Fibroblast of lung (primary cell): ENCODE results near the gene TNPO3.

ENCODE experiments used
- EZH2 ChIP-seq: IDR thresholded peaks from 2 replicates; pipeline ENCODE4 v1.5.1; 2012; ENCODE audit warnings: low read length, control low read depth, mild to moderate bottlenecking; ENCODE audit errors: missing control alignments
- TF ChIP-seq, protein P1 (sequence below), 2 donors: IDR thresholded peaks in 1 of 2; conservative IDR thresholded peaks in 1 of 2; 1 replicate in 1 of 2; 2 replicates in 1 of 2; pipeline ENCODE4 v1.5.1; 2011 to 2012; ENCODE audit warnings: low read length in 2 of 2, control low read depth in 1 of 2, inconsistent platforms in 1 of 2, low read depth in 1 of 2, mild to moderate bottlenecking in 1 of 2

DNA sequence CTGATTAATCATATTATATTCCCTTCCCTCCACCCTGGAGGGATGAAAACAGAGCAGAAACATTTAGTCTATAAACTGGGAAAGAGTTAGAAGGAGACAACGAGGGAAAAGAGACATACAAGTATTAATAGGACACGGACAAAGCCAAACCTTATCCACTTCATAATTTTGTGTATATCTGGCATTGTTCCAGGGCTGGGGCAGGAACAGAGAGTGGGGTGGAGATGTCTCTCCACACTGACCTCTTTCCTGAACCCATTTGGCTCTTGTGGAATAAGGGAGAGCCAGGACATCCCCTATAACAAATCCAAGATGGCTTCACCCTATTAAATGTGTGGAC is 45.9 kb upstream of the TNPO3 start:
- TF ChIP-seq, protein P1, sequence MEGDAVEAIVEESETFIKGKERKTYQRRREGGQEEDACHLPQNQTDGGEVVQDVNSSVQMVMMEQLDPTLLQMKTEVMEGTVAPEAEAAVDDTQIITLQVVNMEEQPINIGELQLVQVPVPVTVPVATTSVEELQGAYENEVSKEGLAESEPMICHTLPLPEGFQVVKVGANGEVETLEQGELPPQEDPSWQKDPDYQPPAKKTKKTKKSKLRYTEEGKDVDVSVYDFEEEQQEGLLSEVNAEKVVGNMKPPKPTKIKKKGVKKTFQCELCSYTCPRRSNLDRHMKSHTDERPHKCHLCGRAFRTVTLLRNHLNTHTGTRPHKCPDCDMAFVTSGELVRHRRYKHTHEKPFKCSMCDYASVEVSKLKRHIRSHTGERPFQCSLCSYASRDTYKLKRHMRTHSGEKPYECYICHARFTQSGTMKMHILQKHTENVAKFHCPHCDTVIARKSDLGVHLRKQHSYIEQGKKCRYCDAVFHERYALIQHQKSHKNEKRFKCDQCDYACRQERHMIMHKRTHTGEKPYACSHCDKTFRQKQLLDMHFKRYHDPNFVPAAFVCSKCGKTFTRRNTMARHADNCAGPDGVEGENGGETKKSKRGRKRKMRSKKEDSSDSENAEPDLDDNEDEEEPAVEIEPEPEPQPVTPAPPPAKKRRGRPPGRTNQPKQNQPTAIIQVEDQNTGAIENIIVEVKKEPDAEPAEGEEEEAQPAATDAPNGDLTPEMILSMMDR (conservative IDR thresholded peaks at IDR 0.05 in 1 of 2, IDR thresholded peaks at IDR 0.05 in 1 of 2; ENCODE audit: low read depth in 1 of 2, low read length in 2 of 2), result no peak
- no peak for TF ChIP-seq EZH2
